ENCODE measurements around the gene FAM151A.
"Not testable (repeated sequence)": the region's sequence is repeated elsewhere in the genome, so short reads cannot be mapped to it uniquely, and the experiment has no call there.

The FAM151A gene

DNA sequence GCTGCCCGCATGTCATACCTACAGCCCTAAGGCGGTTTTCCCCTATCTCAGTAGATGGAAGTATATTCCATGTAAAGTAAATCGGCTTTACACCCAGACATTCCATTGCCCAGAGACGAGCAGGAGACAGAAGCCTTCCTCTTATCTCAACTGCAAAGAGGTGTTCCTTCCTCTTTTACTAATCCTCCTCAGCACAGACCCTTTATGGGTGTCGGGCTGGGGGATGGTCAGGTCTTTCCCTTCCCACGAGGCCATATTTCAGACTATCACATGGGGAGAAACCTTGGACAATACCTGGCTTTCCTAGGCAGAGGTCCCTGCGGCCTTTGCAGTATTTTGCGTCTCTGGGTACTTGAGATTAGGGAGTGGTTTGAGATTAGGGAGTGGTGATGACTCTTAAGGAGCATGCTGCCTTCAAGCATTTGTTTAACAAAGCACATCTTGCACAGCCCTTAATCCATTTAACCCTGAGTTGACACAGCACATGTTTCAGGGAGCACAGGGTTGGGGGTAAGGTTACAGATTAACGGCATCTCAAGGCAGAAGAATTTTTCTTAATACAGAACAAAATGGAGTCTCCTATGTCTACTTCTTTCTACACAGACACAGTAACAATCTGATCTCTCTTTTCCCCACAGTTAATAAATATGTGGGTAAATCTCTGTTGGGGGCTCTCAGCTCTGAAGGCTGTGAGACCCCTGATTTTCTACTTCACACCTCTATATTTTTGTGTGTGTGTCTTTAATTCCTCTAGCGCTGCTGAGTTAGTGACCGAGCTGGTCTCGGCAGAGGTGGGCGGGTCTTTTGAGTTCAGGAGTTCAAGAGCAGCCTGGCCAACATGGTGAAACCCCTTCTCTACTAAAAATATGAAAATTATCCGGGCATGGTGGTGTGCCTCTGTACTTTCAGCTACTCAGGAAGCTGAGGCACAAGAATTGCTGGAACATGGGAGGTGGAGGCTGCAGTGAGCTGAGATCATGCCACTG lies 13.4 kb upstream of the FAM151A start:
- DNase-seq (ENCODE audit: low read depth in 2 of 3, low spot score in 1 of 3), result not testable (repeated sequence)

- DNase-seq (ENCODE audit: low read depth in 2 of 3, low spot score in 1 of 3), result not testable (repeated sequence)
Measured at GRCh38 chr1:54635804-54636203, 12.5 kb upstream of the FAM151A start.

DNA sequence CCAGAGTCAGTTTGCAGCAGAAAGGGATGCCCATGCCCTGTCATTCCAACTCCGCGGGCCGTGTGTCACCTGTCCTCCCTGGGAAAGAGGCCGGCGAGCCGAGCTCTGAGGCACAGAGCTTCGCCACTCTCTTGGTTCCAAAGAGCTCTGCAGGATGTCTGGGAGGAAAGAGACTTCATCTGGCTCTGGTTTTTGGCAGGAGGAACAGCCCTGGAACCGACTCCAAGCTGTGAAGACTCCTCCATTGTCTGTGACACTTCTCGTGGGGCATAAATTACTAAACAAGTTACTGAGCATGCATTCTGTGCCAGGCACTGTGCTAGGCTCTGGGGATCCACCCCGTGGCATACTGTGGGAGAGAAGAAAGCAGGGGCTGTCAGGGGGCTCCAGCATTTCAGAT lies 3.9 kb upstream of the FAM151A start:
- DNase-seq (ENCODE audit: low read depth in 2 of 3, low spot score in 1 of 3), result no peak

GRCh38 chr1:54624466-54625464 lies 1.4 kb upstream of the FAM151A start:
- DNase-seq (ENCODE audit: low read depth in 2 of 3, low spot score in 1 of 3), result no peak

DNA sequence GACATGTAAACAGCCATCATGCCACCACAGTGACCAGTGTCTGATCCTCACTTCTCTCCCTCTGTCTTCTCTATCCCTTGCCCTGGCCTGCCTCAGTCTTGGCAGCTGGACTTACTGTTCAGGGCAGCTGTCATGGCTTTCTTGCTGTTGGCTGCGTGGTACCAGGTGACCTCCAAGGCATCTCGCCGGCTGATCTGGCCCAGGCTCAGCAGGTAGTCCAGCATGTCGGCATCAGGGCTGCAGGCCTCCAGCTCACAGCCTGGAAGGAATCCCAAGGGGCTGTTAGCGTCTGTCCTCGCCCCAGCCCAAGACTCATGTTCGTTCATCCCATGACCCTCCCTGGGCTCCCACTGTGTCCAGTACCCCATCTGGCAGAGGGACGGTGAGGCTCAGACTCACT lies 3.6 kb downstream of the FAM151A start:
- DNase-seq (ENCODE audit: low read depth in 2 of 3, low spot score in 1 of 3), result no peak

- no peak for DNase-seq (ENCODE audit: low read depth in 2 of 3, low spot score in 1 of 3)
Measured at GRCh38 chr1:54615531-54616279, 7.6 kb downstream of the FAM151A start.

- DNase-seq (ENCODE audit: low read depth in 2 of 3, low spot score in 1 of 3), result no peak
Measured at GRCh38 chr1:54614563-54614962, 8.8 kb downstream of the FAM151A start.

GRCh38 chr1:54614024-54614423 lies 9.3 kb downstream of the FAM151A start:
- no peak for DNase-seq (ENCODE audit: low read depth in 2 of 3, low spot score in 1 of 3)

GRCh38 chr1:54611621-54612020 lies 11.7 kb downstream of the FAM151A start:
- DNase-seq (ENCODE audit: low read depth in 2 of 3, low spot score in 1 of 3), result no peak

DNA sequence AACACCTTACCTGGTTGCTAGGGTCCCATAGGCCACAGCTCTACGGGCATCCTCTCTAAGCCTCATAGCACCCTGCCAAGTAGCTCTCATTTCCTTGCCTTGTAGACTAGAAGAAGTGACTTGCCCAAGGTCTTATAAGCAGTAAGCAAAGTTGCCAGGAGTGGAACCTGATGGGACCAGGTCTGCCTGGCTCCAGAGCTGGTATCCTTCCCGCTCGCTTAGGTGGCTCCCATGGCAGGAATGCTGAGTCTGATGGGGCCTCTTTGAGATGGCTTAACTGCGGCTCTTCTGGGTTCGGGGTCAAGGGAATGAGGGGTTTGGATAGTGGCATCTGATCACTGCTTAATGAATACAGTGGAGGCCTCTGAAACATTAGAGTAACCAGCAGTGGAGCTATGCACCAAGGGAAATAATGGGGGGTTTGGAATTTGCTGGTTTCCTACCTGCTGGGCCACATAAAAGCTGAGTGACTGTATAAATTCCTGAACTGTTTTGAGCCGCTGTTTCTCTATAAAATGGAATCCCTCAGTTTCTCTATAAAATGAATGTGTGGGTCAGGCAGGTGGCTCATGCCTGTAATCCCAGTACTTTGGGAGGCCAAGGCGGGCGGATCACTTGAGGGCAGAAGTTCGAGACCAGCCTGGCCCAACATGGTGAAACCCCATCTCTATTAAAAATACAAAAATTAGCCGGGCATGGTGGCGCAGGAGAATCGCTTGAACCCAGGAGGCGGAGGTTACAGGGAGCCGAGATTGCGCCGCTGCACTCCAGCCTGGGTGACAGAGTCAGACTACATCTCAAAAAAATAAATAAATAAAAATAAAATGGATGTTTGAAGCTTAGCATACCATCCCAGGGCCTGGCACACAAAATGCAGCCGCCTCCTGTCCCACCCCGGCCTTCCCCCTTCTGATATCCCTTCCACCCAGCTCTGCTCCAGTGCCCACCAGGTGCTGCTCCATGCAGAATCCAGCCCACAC lies 12.4 kb downstream of the FAM151A start:
- no peak for DNase-seq (ENCODE audit: low read depth in 2 of 3, low spot score in 1 of 3)

DNA sequence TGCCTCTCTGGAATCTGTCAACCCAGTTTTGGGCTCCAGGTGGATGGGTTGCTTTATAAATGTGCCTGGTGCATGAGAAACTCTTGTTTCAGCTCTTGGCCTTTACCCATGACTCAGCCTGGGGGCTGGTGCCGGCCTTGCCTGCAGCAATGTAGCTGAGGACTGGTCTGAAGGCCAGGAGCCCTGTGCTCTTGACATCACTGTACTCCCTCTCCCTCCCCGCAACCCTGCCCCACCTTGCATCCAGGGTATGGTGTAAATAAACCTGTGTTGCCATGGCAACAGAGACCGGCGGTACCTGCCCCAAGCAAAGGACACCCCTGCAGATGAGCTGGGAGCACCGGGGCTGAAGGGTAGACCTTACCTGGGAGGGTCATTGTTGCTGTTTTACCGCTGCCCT lies 13.3 kb downstream of the FAM151A start:
- DNase-seq (ENCODE audit: low read depth in 2 of 3, low spot score in 1 of 3), result no peak

DNA sequence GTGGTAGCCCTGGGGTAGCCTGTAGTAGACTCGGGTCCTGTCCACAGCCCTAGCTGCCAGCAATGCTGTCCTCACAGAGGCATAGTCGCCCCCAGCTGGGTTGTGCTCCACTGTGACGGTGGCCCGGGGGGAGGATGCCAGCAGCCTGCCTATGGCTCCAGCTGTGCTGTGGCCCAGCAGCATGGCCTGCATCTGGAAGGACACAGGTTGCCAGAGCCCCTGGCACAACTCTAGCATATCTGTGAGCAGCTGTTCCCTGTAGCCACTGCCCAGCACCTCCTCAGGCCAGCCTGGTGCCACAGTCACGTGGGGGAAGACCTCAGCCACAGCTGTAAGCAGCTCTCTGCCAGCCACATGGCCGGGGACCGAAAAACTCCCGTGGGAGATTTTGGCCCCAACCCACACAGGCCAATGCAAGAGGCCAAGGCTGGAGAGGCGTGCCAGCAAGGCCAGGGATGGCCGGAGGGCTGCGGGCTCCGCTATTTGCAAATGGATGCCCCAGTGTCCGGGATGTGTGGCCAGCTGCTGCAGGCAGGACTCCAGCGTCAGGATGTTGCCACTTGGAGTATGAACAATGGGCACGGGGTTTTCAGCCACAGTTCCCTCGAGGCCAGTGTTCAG lies 13.9 kb downstream of the FAM151A start:
- DNase-seq (ENCODE audit: low read depth in 2 of 3, low spot score in 1 of 3), result no peak

- no peak for DNase-seq (ENCODE audit: low read depth in 2 of 3, low spot score in 1 of 3)
Measured at GRCh38 chr1:54608566-54609230, 14.6 kb downstream of the FAM151A start.

DNA sequence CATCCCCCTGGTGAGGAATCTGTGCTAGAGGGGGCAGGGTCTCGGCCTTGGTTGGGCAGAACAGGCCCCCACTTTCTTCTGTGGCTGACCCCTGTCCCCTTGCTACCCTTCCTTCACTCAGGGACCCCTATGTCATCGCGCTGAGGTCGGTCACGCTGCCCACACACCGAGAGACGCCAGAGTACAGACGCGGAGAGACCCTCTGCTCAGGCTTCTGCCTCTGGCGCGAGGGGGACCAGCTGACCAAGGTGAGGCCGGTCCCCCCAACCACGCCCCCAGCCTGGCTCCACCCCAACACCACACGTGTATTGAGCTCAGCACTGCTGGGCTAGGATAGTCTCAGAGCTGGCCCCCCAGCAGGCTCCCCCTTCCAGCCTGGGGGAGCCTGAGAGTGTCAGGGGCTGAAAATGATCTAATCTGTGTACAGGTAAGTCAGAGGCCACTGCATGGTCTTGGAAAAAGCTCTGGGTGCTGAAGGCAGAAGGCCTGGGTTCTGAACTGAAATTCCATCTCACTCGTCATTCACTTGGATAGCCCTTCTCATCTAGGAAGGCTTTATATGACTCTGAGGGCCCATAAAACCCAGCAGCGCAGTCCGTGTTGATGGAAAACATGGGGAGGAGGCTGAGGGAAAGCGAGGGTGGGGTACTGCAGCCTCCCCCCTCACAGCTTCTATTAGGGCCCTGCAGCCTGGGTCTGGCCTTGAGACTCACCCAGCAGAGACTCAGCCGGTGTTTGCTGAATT lies 15.3 kb downstream of the FAM151A start:
- DNase-seq (ENCODE audit: low read depth in 2 of 3, low spot score in 1 of 3), result no peak

- DNase-seq (ENCODE audit: low read depth in 2 of 3, low spot score in 1 of 3), result no peak
Measured at GRCh38 chr1:54606990-54607325, 16.4 kb downstream of the FAM151A start.

- DNase-seq (ENCODE audit: low read depth in 2 of 3, low spot score in 1 of 3), result no peak
Measured at GRCh38 chr1:54606096-54606989, 17.0 kb downstream of the FAM151A start.
